Tibial nerve (tissue), 4 donors: Measurements from ENCODE around the gene CADPS. TPM values are rescaled to one million over a fixed set of nuclear protein-coding genes. Genes with fewer than 3 reads are reported as not detected.

Source experiments
- DNase-seq, 2 donors: peaks; one replicate each; pipeline ENCODE4 v3.0.0-alpha.2; 2019; ENCODE audit warnings: low spot score in 2 of 2
- H3K27ac ChIP-seq, 4 donors: fragments of 200-600 bp; sonication (generic) in 3 of 4; one replicate each; pipeline ENCODE4 v1.5.1; 2017 to 2019; ENCODE audit warnings: mild to moderate bottlenecking in 1 of 4
- H3K27me3 ChIP-seq, 2 donors: fragments of 200-600 bp; sonication (generic) in 1 of 2; one replicate each; pipeline versions ENCODE4 v1.5.1 to v1.6.0; 2017 to 2019
- H3K36me3 ChIP-seq, 3 donors: fragments of 200-600 bp; sonication (generic); one replicate each; pipeline ENCODE4 v1.5.1; 2018 to 2019
- H3K4me1 ChIP-seq, 4 donors: fragments of 200-600 bp; sonication (generic) in 3 of 4; one replicate each; pipeline ENCODE4 v1.5.1; 2017 to 2019
- H3K4me3 ChIP-seq, 4 donors: fragments of 200-600 bp; sonication (generic) in 3 of 4; one replicate each; pipeline ENCODE4 v1.5.1; 2017 to 2019; ENCODE audit warnings: mild to moderate bottlenecking in 1 of 4, moderate library complexity in 1 of 4
- H3K9me3 ChIP-seq, 4 donors: fragments of 200-600 bp; sonication (generic) in 3 of 4; one replicate each; pipeline ENCODE4 v1.5.1; 2017 to 2019
- CTCF ChIP-seq, 5 experiments: fragments of 200-600 bp in 3 of 5; fragments of 450-650 bp in 2 of 5; sonication (generic) in 3 of 5; IDR thresholded peaks; one replicate each; pipeline ENCODE4 v1.5.1; 2016 to 2019; ENCODE audit warnings: antibody characterized with exemption in 5 of 5, mild to moderate bottlenecking in 3 of 5, moderate library complexity in 2 of 5
- EP300 ChIP-seq, 2 donors: sonication (generic); formaldehyde crosslinking; IDR thresholded peaks; one replicate each; pipeline ENCODE4 v1.6.1; 2017; ENCODE audit warnings: antibody characterized with exemption in 2 of 2, mild to moderate bottlenecking in 1 of 2
- POLR2A ChIP-seq, 2 donors: fragments of 450-650 bp; IDR thresholded peaks; one replicate each; pipeline ENCODE4 v1.6.1; 2017; ENCODE audit warnings: antibody characterized with exemption in 2 of 2, mild to moderate bottlenecking in 2 of 2, moderate library complexity in 2 of 2
- WGBS, 2 donors: methylation state at CpG; one replicate each; pipeline ENCODE4 v1.1.5; 2018; 5-methylcytosine and 5-hydroxymethylcytosine counted together
- total RNA-seq, 4 donors: library from RNA; depleted of rRNA; stranded (reverse); fragments of >200 nt; gene quantifications; one replicate each; pipeline ENCODE4 v1.1.0, GENCODE V29; 2016

Gene CADPS
- total RNA-seq, 4 donors from 2014 or later = 16.2 to 16.7 TPM; not detected in 2

- DNase-seq = no peak
- 2 to 4% methylated on average over 50 to 52 of the region's 77 CpGs for WGBS, 2 donors
Measured at GRCh38 chr3:62873761-62874710, 1.2 kb downstream of the CADPS start.

DNA sequence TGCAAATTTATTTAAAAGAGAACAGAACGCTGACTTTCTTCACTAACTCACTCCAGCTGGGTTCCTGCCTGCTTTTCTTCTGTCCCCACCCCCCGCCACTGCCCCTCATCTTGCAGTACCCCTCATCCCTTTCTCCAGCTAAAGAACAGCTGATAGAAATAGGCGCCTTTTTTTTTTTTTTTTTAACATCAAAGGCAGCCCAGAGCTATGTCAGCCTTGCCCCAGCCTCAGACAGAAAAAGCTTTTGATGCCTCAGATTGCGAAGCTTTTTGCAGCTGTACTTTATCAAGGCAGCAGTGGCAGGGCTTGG is 1.8 kb downstream of the CADPS start:
- peak overlapping the region in 2 of 4 donors; percentile 31 to 55 for H3K4me3 ChIP-seq
- peaks cover 3 to 41% of the 10 kb centered on the region in 2 donors for H3K27me3 ChIP-seq
- TF ChIP-seq EP300 (IDR thresholded peaks at IDR 0.05) = no peak
- H3K4me1 ChIP-seq = peaks cover 0 to 27% (median 3%) of the 10 kb centered on the region in 4 donors
- H3K9me3 ChIP-seq = peaks cover 0 to 8% (median 0%) of the 10 kb centered on the region in 4 donors
- WGBS, 2 donors = 8 to 11% methylated on average over 4 of the region's 4 CpGs
- DNase-seq = no peak
- no peak overlapping the region for H3K27ac ChIP-seq
- H3K36me3 ChIP-seq = no peaks in the 10 kb centered on the region

More at GRCh38 chr3:62873761-62874710, 1.2 kb downstream of the CADPS start:
- peak overlapping the region in 3 of 4 donors; percentile 31 to 55 (median 41) for H3K4me3 ChIP-seq
- H3K27ac ChIP-seq = no peak overlapping the region
- H3K9me3 ChIP-seq = peaks cover 0 to 8% (median 0%) of the 10 kb centered on the region in 4 donors
- H3K36me3 ChIP-seq = no peaks in the 10 kb centered on the region
- peaks cover 3 to 46% of the 10 kb centered on the region in 2 donors for H3K27me3 ChIP-seq
- no peak for TF ChIP-seq CTCF (IDR thresholded peaks at IDR 0.05)
- no peak for TF ChIP-seq EP300 (IDR thresholded peaks at IDR 0.05)
- TF ChIP-seq POLR2A (IDR thresholded peaks at IDR 0.05) = no peak
- peaks cover 0 to 27% (median 3%) of the 10 kb centered on the region in 4 donors for H3K4me1 ChIP-seq

DNA sequence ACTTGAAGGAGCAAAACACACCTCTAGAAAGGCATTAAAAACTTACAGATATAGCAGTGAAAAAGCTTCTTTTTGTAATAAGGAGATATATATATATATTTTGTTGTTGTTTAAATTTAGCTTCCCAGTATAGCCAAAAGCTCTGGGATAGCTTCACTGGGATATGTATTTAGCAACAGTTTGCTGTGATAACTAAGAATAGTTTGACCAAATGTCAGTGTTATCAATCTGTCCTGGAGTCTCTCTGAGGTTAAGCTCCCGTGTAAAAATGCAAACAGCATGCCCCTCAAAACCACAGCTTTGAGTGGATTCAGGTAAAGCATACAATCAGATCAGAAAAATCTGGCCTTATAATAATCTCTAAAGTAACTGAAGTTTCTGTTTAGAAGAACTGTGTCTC is 2.9 kb downstream of the CADPS start:
- WGBS, 2 donors = 50 to 52% methylated on average over 1 of the region's 1 CpG
- no peak overlapping the region for H3K4me3 ChIP-seq
- H3K4me1 ChIP-seq = peaks cover 0 to 27% (median 3%) of the 10 kb centered on the region in 4 donors
- peaks cover 0 to 8% (median 0%) of the 10 kb centered on the region in 4 donors for H3K9me3 ChIP-seq
- H3K27ac ChIP-seq = no peak overlapping the region
- DNase-seq = no peak
- H3K27me3 ChIP-seq = peaks cover 3 to 40% of the 10 kb centered on the region in 2 donors
- no peaks in the 10 kb centered on the region for H3K36me3 ChIP-seq
- TF ChIP-seq EP300 (IDR thresholded peaks at IDR 0.05) (no peak), CTCF (IDR thresholded peaks at IDR 0.05) (no peak), POLR2A (IDR thresholded peaks at IDR 0.05) (no peak)

- TF ChIP-seq POLR2A (IDR thresholded peaks at IDR 0.05) = no peak
- TF ChIP-seq CTCF (IDR thresholded peaks at IDR 0.05) = no peak
- no peak for TF ChIP-seq EP300 (IDR thresholded peaks at IDR 0.05)
- 89 to 91% methylated on average over 1 of the region's 1 CpG for WGBS, 2 donors
- no peak overlapping the region for H3K27ac ChIP-seq
- H3K9me3 ChIP-seq = no peaks in the 10 kb centered on the region
- DNase-seq = no peak
- H3K4me3 ChIP-seq = no peak overlapping the region
- H3K36me3 ChIP-seq = no peaks in the 10 kb centered on the region
- peaks cover 0 to 20% of the 10 kb centered on the region in 2 donors for H3K27me3 ChIP-seq
- peaks cover 0 to 21% (median 3%) of the 10 kb centered on the region in 4 donors for H3K4me1 ChIP-seq
Measured at GRCh38 chr3:62870321-62870720, 4.9 kb downstream of the CADPS start.

- H3K27me3 ChIP-seq = no peaks in the 10 kb centered on the region
- H3K27ac ChIP-seq = no peak overlapping the region
- TF ChIP-seq POLR2A (IDR thresholded peaks at IDR 0.05) (no peak), CTCF (IDR thresholded peaks at IDR 0.05) (no peak), EP300 (IDR thresholded peaks at IDR 0.05) (no peak)
- 89 to 96% methylated on average over 3 of the region's 3 CpGs for WGBS, 2 donors
- H3K4me3 ChIP-seq = no peak overlapping the region
- no peaks in the 10 kb centered on the region for H3K36me3 ChIP-seq
- DNase-seq = no peak
- no peaks in the 10 kb centered on the region for H3K9me3 ChIP-seq
- no peaks in the 10 kb centered on the region for H3K4me1 ChIP-seq
Measured at GRCh38 chr3:62863648-62864047, 11.6 kb downstream of the CADPS start.
